HEK293T (cell line): ENCODE results near the gene CDCP2.

ENCODE experiments used
- BHLHE40 ChIP-seq: fragments of 450-650 bp; IDR thresholded peaks from 2 replicates; pipeline ENCODE4 v1.6.1; 2016; ENCODE audit warnings: mild to moderate bottlenecking, moderate library complexity, borderline replicate concordance
- CTBP1 ChIP-seq: fragments of 450-650 bp; IDR thresholded peaks from 2 replicates; pipeline ENCODE4 v1.6.1; 2016; ENCODE audit warnings: borderline replicate concordance
- FOXA1 ChIP-seq: fragments of 450-650 bp; IDR thresholded peaks from 2 replicates; pipeline ENCODE4 v1.6.1; 2016; ENCODE audit warnings: mild to moderate bottlenecking
- FOXK2 ChIP-seq: fragments of 450-650 bp; IDR thresholded peaks from 2 replicates; pipeline ENCODE4 v1.6.1; 2016; ENCODE audit warnings: mild to moderate bottlenecking
- FOXM1 ChIP-seq: fragments of 450-650 bp; IDR thresholded peaks from 2 replicates; pipeline ENCODE4 v1.6.1; 2017; ENCODE audit warnings: mild to moderate bottlenecking, borderline replicate concordance
- L3MBTL2 ChIP-seq: fragments of 450-650 bp; conservative IDR thresholded peaks from 2 replicates; pipeline ENCODE4 v1.6.1; 2016; ENCODE audit warnings: mild to moderate bottlenecking
- SUZ12 ChIP-seq: fragments of 450-650 bp; IDR thresholded peaks from 2 replicates; pipeline ENCODE4 v1.6.1; 2016; ENCODE audit warnings: mild to moderate bottlenecking
- TARDBP ChIP-seq: fragments of 450-650 bp; IDR thresholded peaks from 2 replicates; pipeline ENCODE4 v1.6.1; 2016

GRCh38 chr1:54191525-54191924, 38.7 kb upstream of the CDCP2 start:
- TF ChIP-seq SUZ12 (no peak), CTBP1 (no peak), TARDBP (no peak), FOXK2 (no peak), FOXA1 (no peak), L3MBTL2 (no peak), BHLHE40 (no peak), FOXM1 (no peak)
